CD14-positive monocyte (primary cell): ENCODE results near the gene NPPA. TPM values are rescaled to one million over a fixed set of nuclear protein-coding genes. Genes with fewer than 3 reads are reported as not detected.

Source experiments
- DNase-seq, 3 donors: peaks; one replicate each; pipeline ENCODE4 v3.0.0-alpha.2; 2011 to 2022
- H2AFZ ChIP-seq: 2 replicates; pipeline ENCODE4 v1.6.0; 2012; ENCODE audit warnings: mild to moderate bottlenecking, low read depth, low read length, inconsistent platforms; ENCODE audit not compliant: insufficient read depth, poor library complexity, severe bottlenecking
- H3K27ac ChIP-seq, 2 donors: 1 replicate in 1 of 2; 2 replicates in 1 of 2; pipeline ENCODE4 v1.5.1; 2012 to 2013; ENCODE audit warnings: low read length in 2 of 2, control low read depth in 1 of 2, inconsistent platforms in 1 of 2, low read depth in 1 of 2, mild to moderate bottlenecking in 1 of 2
- H3K27me3 ChIP-seq, 2 donors: one replicate each; pipeline versions ENCODE4 v1.6.0 to v1.6.1; 2011 to 2013; ENCODE audit warnings: low read length in 2 of 2; ENCODE audit not compliant: control insufficient read depth in 2 of 2, insufficient read depth in 2 of 2
- H3K36me3 ChIP-seq, 2 donors: replicated peaks in 1 of 2; 1 replicate in 1 of 2; 2 replicates in 1 of 2; pipeline versions ENCODE4 v1.5.1 to v1.6.1; 2012 to 2013; ENCODE audit warnings: low read length in 2 of 2, control low read depth in 1 of 2, inconsistent platforms in 1 of 2, mild to moderate bottlenecking in 1 of 2; ENCODE audit not compliant: insufficient read depth in 2 of 2, control insufficient read depth in 1 of 2
- H3K4me1 ChIP-seq, 2 donors: 1 replicate in 1 of 2; 2 replicates in 1 of 2; pipeline versions ENCODE4 v1.5.1 to v1.6.1; 2012 to 2013; ENCODE audit warnings: low read length in 2 of 2, control low read depth in 1 of 2, inconsistent platforms in 1 of 2, mild to moderate bottlenecking in 1 of 2, moderate library complexity in 1 of 2; ENCODE audit not compliant: insufficient read depth in 2 of 2, control insufficient read depth in 1 of 2
- H3K4me2 ChIP-seq: replicated peaks from 2 replicates; pipeline ENCODE3; 2012; ENCODE audit warnings: low read length, moderate library complexity, mild to moderate bottlenecking; ENCODE audit not compliant: poor library complexity, severe bottlenecking; ENCODE audit errors: extremely low read depth
- H3K4me3 ChIP-seq, 3 experiments: fragments of 200-600 bp in 1 of 3; sonication (generic) in 1 of 3; replicated peaks in 1 of 3; 1 replicate in 2 of 3; 2 replicates in 1 of 3; pipeline ENCODE4 v1.5.1; 2011 to 2013; ENCODE audit warnings: low read length in 3 of 3, mild to moderate bottlenecking in 3 of 3, control low read depth in 2 of 3, low read depth in 2 of 3, inconsistent platforms in 1 of 3, moderate library complexity in 1 of 3
- H3K79me2 ChIP-seq: 2 replicates; pipeline ENCODE4 v1.6.0; 2012; ENCODE audit warnings: mild to moderate bottlenecking, control low read depth, inconsistent platforms, low read length, moderate library complexity; ENCODE audit not compliant: insufficient read depth
- H3K9ac ChIP-seq: 2 replicates; pipeline ENCODE4 v1.6.0; 2017; ENCODE audit warnings: low read length, mild to moderate bottlenecking; ENCODE audit not compliant: insufficient read depth, poor library complexity, severe bottlenecking
- H3K9me3 ChIP-seq, 2 donors: replicated peaks in 1 of 2; 1 replicate in 1 of 2; 2 replicates in 1 of 2; pipeline versions ENCODE4 v1.5.1 to v1.6.1; 2012 to 2013; ENCODE audit warnings: low read length in 2 of 2, control low read depth in 1 of 2; ENCODE audit not compliant: control insufficient read depth in 1 of 2, insufficient read depth in 1 of 2
- H4K20me1 ChIP-seq: 2 replicates; pipeline ENCODE4 v1.6.0; 2012; ENCODE audit warnings: mild to moderate bottlenecking, low read length, control low read depth, moderate library complexity; ENCODE audit not compliant: insufficient read depth
- H3K27ac Mint-ChIP-seq, 7 donors: one replicate each; pipeline ENCODE4 v1.8.0; 2020; ENCODE audit warnings: mild to moderate bottlenecking in 7 of 7, mixed read lengths in 7 of 7, moderate library complexity in 6 of 7, inconsistent platforms in 2 of 7
- H3K27me3 Mint-ChIP-seq, 3 donors: one replicate each; pipeline ENCODE4 v1.8.0; 2021 to 2022; ENCODE audit warnings: low read depth in 3 of 3, mild to moderate bottlenecking in 3 of 3, mixed read lengths in 3 of 3, moderate library complexity in 3 of 3, inconsistent platforms in 1 of 3
- H3K36me3 Mint-ChIP-seq, 2 donors: one replicate each; pipeline ENCODE4 v1.8.0; 2020; ENCODE audit warnings: mixed read lengths in 2 of 2, inconsistent platforms in 1 of 2, mild to moderate bottlenecking in 1 of 2
- H3K4me1 Mint-ChIP-seq: one replicate; pipeline ENCODE4 v1.8.0; 2020; ENCODE audit warnings: mild to moderate bottlenecking, mixed read lengths
- H3K4me3 Mint-ChIP-seq, 2 donors: one replicate each; pipeline ENCODE4 v1.8.0; 2020; ENCODE audit warnings: mild to moderate bottlenecking in 2 of 2, mixed read lengths in 2 of 2, moderate library complexity in 1 of 2
- H3K9me3 Mint-ChIP-seq, 7 donors: one replicate each; pipeline ENCODE4 v1.8.0; 2020 to 2022; ENCODE audit warnings: mixed read lengths in 7 of 7, mild to moderate bottlenecking in 6 of 7, moderate library complexity in 6 of 7, inconsistent platforms in 2 of 7
- WGBS: methylation state at CpG from one replicate; pipeline ENCODE4 v1.1.5; 2013; ENCODE audit warnings: missing lambda C conversion rate; ENCODE audit not compliant: insufficient coverage; 5-methylcytosine and 5-hydroxymethylcytosine counted together
- intact Hi-C, 2 donors: fragments of 100-400 bp; cut with micrococcal nuclease; formaldehyde crosslinking; loops; one replicate each; pipeline versions ENCODE4 v1.15.0 to v1.15.1; 2023
- polyA plus RNA-seq, 3 donors: library from polyadenylated mRNA; depleted of rRNA in 1 of 3; unstranded in 2 of 3; stranded (reverse) in 1 of 3; fragments of 300-500 nt in 2 of 3; fragments of >200 nt in 1 of 3; fragmentation: Illumina TruSeq in 2 of 3; gene quantifications; 1 replicate in 2 of 3; 2 replicates in 1 of 3; pipeline ENCODE4 v1.2.3, GENCODE V29; 2012 to 2021
- TF ChIP-seq, protein P1 (sequence below): fragments of 200-600 bp; IDR thresholded peaks from one replicate; pipeline ENCODE4 v1.8.0; 2022; ENCODE audit warnings: antibody characterized with exemption, mild to moderate bottlenecking

Gene NPPA
- polyA plus RNA-seq, 3 donors: not detected

DNA sequence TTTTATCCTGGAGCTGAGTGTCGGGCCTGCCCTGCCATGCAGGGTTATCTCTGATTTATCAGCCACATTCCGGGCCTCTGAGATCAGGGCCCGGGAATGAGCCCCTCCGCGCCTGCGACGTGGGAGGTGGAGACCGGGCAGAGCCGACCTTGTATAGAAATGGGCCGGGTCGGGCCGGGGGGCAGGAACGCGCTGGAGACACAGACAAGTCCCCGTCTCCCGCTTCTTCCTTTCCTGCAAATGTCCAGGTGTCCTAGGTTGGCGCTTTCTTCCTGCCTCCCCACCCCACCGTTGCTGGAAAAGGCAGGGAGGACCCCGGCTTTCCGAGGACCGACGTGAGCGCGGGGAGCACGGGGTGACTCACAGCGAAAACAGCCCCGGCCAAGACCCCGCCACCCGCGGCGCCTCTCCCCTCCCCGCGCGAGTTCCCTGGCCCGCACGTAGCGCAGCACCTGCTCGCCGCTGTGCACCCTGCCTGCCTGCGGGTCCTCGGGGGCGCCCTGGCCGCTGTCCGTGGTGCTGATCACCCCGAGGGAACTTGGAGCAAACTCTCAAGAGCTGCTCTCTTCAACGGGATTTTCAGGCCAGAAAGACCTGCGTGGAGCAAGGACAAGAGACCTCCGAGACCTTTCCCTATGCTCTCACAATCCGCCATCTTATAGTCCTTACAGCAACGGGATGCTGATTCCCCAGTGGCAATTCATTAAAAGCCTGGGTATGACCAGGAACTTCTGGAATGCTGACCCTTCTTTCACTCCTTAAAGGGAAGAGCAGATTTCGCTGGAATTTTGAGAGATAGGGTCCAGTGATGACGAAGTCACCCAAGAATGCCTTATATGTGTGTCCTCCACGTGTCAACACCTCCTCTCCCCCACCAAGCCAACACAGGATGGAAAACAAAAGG lies 11.6 kb upstream of the NPPA start:
- Mint-ChIP-seq H3K4me3 (peak overlapping the region in 1 of 2 donors; percentile 76), H3K27me3 (peaks cover 46 to 52% (median 51%) of the 10 kb centered on the region in 3 donors), H3K9me3 (peaks cover 0 to 13% (median 0%) of the 10 kb centered on the region in 7 donors), H3K4me1 (peaks cover 6% of the 10 kb centered on the region), H3K27ac (no peak overlapping the region), H3K36me3 (no peaks in the 10 kb centered on the region)
- H3K4me2 ChIP-seq: no peak overlapping the region
- H3K9me3 ChIP-seq: peaks cover 0 to 7% of the 10 kb centered on the region in 2 donors
- H3K9ac ChIP-seq: no peak overlapping the region
- TF ChIP-seq, protein P1, sequence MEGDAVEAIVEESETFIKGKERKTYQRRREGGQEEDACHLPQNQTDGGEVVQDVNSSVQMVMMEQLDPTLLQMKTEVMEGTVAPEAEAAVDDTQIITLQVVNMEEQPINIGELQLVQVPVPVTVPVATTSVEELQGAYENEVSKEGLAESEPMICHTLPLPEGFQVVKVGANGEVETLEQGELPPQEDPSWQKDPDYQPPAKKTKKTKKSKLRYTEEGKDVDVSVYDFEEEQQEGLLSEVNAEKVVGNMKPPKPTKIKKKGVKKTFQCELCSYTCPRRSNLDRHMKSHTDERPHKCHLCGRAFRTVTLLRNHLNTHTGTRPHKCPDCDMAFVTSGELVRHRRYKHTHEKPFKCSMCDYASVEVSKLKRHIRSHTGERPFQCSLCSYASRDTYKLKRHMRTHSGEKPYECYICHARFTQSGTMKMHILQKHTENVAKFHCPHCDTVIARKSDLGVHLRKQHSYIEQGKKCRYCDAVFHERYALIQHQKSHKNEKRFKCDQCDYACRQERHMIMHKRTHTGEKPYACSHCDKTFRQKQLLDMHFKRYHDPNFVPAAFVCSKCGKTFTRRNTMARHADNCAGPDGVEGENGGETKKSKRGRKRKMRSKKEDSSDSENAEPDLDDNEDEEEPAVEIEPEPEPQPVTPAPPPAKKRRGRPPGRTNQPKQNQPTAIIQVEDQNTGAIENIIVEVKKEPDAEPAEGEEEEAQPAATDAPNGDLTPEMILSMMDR: no peak
- no peak overlapping the region for H3K4me3 ChIP-seq
- H3K79me2 ChIP-seq: no peaks in the 10 kb centered on the region
- H3K4me1 ChIP-seq: no peaks in the 10 kb centered on the region
- intact Hi-C loops: no loop called here
- H3K36me3 ChIP-seq: no peaks in the 10 kb centered on the region
- peak in 1 of 3 donors; percentile 21 for DNase-seq
- no peaks in the 10 kb centered on the region for H4K20me1 ChIP-seq
- 4% methylated on average over 46 of the region's 53 CpGs for WGBS
- no peak overlapping the region for H3K27ac ChIP-seq
- peaks cover 31 to 47% of the 10 kb centered on the region in 2 donors for H3K27me3 ChIP-seq
- no peak overlapping the region for H2AFZ ChIP-seq

DNA sequence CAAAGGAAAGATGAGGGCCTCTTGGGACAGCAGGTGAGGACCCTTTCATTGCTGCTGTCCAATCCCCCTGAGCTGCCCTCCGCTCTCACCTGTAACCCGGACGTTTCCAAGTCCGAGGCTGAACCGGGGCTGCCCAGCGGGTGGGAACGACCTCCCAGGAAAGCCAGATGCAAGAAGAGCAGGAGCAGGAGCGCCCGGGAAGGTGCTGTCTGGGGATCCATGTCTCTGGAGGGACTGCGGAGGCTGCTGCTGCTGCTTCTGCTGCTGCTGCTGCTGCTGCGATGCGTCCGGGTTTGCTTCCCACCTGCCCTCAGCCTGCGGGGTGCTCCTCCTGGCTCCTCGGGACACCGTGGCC lies 11.0 kb upstream of the NPPA start, which contains the start of gene NPPB:
Gene NPPB, minus strand, starts transcription at position 333 of the 355 bp plus-strand sequence. Its CDS starts 112 bp downstream, at position 221.
- no peak within 1 kb of the TSS for H3K27ac ChIP-seq
- Mint-ChIP-seq H3K9me3 (peaks cover 0 to 13% (median 0%) of the 10 kb centered on the region in 7 donors), H3K36me3 (no peaks in the 10 kb centered on the region), H3K27me3 (peaks cover 44 to 54% (median 48%) of the 10 kb centered on the region in 3 donors), H3K4me1 (peaks cover 6% of the 10 kb centered on the region), H3K4me3 (peak within 1 kb of the TSS in 1 of 2 donors; percentile 76), H3K27ac (no peak within 1 kb of the TSS)
- no peaks in the 10 kb centered on the region for H3K4me1 ChIP-seq
- no peak within 1 kb of the TSS for H3K4me3 ChIP-seq
- H3K9me3 ChIP-seq: peaks cover 0 to 7% of the 10 kb centered on the region in 2 donors
- 28% methylated on average over 16 of the region's 16 CpGs for WGBS
- peaks cover 31 to 47% of the 10 kb centered on the region in 2 donors for H3K27me3 ChIP-seq
- DNase-seq: no peak
- H4K20me1 ChIP-seq: no peaks in the 10 kb centered on the region
- no peaks in the 10 kb centered on the region for H3K79me2 ChIP-seq
- H2AFZ ChIP-seq: no peak within 1 kb of the TSS
- H3K36me3 ChIP-seq: no peaks in the 10 kb centered on the region
- no peak within 1 kb of the TSS for H3K9ac ChIP-seq
- intact Hi-C loops: no loop called here
- TF ChIP-seq, protein P1: no peak
- no peak within 1 kb of the TSS for H3K4me2 ChIP-seq
